ENCODE data around the gene UHMK1.
"Not testable (repeated sequence)": the region's sequence is repeated elsewhere in the genome, so short reads cannot be mapped to it uniquely, and the experiment has no call there.

Gene UHMK1

GRCh38 chr1:162497723-162498495 lies at the start of gene UHMK1:
Gene UHMK1, plus strand, starts transcription at chr1:162497818. Its CDS starts 183 bp downstream, at chr1:162498001.
- no peak for TF ChIP-seq CTCF (conservative IDR thresholded peaks at IDR 0.05)
- peak within 1 kb of the TSS; percentile 91 for H3K27ac ChIP-seq

- H3K27ac ChIP-seq: not testable (repeated sequence)
Measured at GRCh38 chr1:162454361-162454760, 43.3 kb upstream of the UHMK1 start.

GRCh38 chr1:162456323-162456722 lies 41.3 kb upstream of the UHMK1 start:
- H3K27ac ChIP-seq: no peak overlapping the region
- TF ChIP-seq CTCF (conservative IDR thresholded peaks at IDR 0.05): no peak

GRCh38 chr1:162458236-162458635 lies 39.4 kb upstream of the UHMK1 start:
- H3K27ac ChIP-seq: no peak overlapping the region
- TF ChIP-seq CTCF (conservative IDR thresholded peaks at IDR 0.05): no peak

GRCh38 chr1:162462425-162462824 lies 35.2 kb upstream of the UHMK1 start:
- H3K27ac ChIP-seq: not testable (repeated sequence)

- H3K27ac ChIP-seq: no peak overlapping the region
- no peak for TF ChIP-seq CTCF (conservative IDR thresholded peaks at IDR 0.05)
Measured at GRCh38 chr1:162463021-162463420, 34.6 kb upstream of the UHMK1 start.

GRCh38 chr1:162466797-162467196 lies 30.8 kb upstream of the UHMK1 start:
- no peak overlapping the region for H3K27ac ChIP-seq

GRCh38 chr1:162470216-162470615 lies 27.4 kb upstream of the UHMK1 start:
- no peak overlapping the region for H3K27ac ChIP-seq
- TF ChIP-seq CTCF (conservative IDR thresholded peaks at IDR 0.05): no peak

More at GRCh38 chr1:162466797-162467196, 30.8 kb upstream of the UHMK1 start:
- no peak for TF ChIP-seq CTCF (conservative IDR thresholded peaks at IDR 0.05)

Measured in VCaP (cell line).